GM21576 (cell line): ENCODE measurements around the gene BMPR1B.

ENCODE experiments used
- ATAC-seq: cut with Tn5 transposase; IDR thresholded peaks from one replicate; pipeline ENCODE4 v1.9.1; 2021; ENCODE audit warnings: mild to moderate bottlenecking, moderate library complexity; ENCODE audit not compliant: unreplicated experiment

BMPR1B gene

GRCh38 chr4:94905511-94905910 is 147.8 kb downstream of the BMPR1B start:
- no peak for ATAC-seq

GRCh38 chr4:94909645-94910044 is 151.9 kb downstream of the BMPR1B start:
- ATAC-seq, result no peak

GRCh38 chr4:94911106-94911505 is 153.4 kb downstream of the BMPR1B start:
- no peak for ATAC-seq

- no peak for ATAC-seq
Observed at GRCh38 chr4:94912606-94913005, 154.9 kb downstream of the BMPR1B start.

- peak; percentile 61 for ATAC-seq
Observed at GRCh38 chr4:94913316-94913715, 155.6 kb downstream of the BMPR1B start.

GRCh38 chr4:94917146-94917545 is 159.4 kb downstream of the BMPR1B start:
- ATAC-seq, result no peak

GRCh38 chr4:94918543-94918942 is 160.8 kb downstream of the BMPR1B start:
- no peak for ATAC-seq

GRCh38 chr4:94920369-94920768 is 162.6 kb downstream of the BMPR1B start:
- no peak for ATAC-seq

GRCh38 chr4:94924566-94924965 is 166.8 kb downstream of the BMPR1B start:
- ATAC-seq, result no peak

- ATAC-seq, result no peak
Observed at GRCh38 chr4:94925764-94926347, 168.1 kb downstream of the BMPR1B start.

- ATAC-seq, result no peak
Observed at GRCh38 chr4:94926936-94927335, 169.2 kb downstream of the BMPR1B start.

GRCh38 chr4:94927696-94928095 is 169.9 kb downstream of the BMPR1B start:
- no peak for ATAC-seq

- no peak for ATAC-seq
Observed at GRCh38 chr4:94929696-94930095, 171.9 kb downstream of the BMPR1B start.

- ATAC-seq, result no peak
Observed at GRCh38 chr4:94931626-94932025, 173.9 kb downstream of the BMPR1B start.

- no peak for ATAC-seq
Observed at GRCh38 chr4:94932366-94932765, 174.6 kb downstream of the BMPR1B start.

GRCh38 chr4:94933799-94934198 is 176.0 kb downstream of the BMPR1B start:
- ATAC-seq, result no peak

GRCh38 chr4:94934201-94934600 is 176.4 kb downstream of the BMPR1B start:
- ATAC-seq, result no peak

- ATAC-seq, result no peak
Observed at GRCh38 chr4:94934864-94935263, 177.1 kb downstream of the BMPR1B start.

GRCh38 chr4:94936854-94937253 is 179.1 kb downstream of the BMPR1B start:
- ATAC-seq, result no peak

GRCh38 chr4:94939791-94940519 is 182.2 kb downstream of the BMPR1B start:
- ATAC-seq, result no peak

GRCh38 chr4:94940520-94940908 is 182.8 kb downstream of the BMPR1B start:
- no peak for ATAC-seq

GRCh38 chr4:94941706-94942105 is 184.0 kb downstream of the BMPR1B start:
- no peak for ATAC-seq

GRCh38 chr4:94944726-94945125 is 187.0 kb downstream of the BMPR1B start:
- ATAC-seq, result no peak
